SK-MEL-5 (cell line): ENCODE results near the gene KIR3DL1. TPM values are rescaled to one million over a fixed set of nuclear protein-coding genes. Genes with fewer than 3 reads are reported as not detected.
"Not testable (repeated sequence)": the region's sequence is repeated elsewhere in the genome, so short reads cannot be mapped to it uniquely, and the experiment has no call there.

Source experiments
- DNase-seq: peaks from one replicate; pipeline ENCODE4 v3.0.0-alpha.2; 2016; ENCODE audit warnings: low read depth, low spot score
- in situ Hi-C: cut with HindIII; loops from 2 replicates; pipeline ENCODE4 v1.10.0; 2016; ENCODE audit warnings: low sequenced_read_pairs, high pct_unique_total_duplicates, low pct_unique_long_range_greater_than_20kb
- total RNA-seq: library from RNA; depleted of rRNA; stranded (reverse); fragments of >200 nt; shearing (Covaris generic); gene quantifications from 2 replicates; pipeline ENCODE4 v1.2.3, GENCODE V29; 2014

The KIR3DL1 gene
- total RNA-seq, 1 experiment from 2014 or later, result not detected

- DNase-seq, result no peak
- in situ Hi-C loops, result no loop called here
Measured at GRCh38 chr19:54804101-54804500, 12.2 kb upstream of the KIR3DL1 start.

DNA sequence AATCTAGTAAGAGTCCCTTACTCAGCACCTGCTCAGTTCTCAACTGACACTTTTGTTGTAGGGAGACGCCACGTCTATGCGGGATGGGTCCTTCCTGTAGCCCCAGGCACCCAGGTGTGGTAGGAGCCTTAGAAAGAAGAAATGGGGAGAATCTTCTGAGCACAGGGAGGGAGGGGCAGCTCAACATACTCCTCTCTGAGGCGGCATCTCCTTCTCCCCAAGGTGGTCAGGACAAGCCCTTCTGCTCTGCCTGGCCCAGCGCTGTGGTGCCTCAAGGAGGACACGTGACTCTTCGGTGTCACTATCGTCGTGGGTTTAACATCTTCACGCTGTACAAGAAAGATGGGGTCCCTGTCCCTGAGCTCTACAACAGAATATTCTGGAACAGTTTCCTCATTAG lies 11.7 kb upstream of the KIR3DL1 start:
- in situ Hi-C loops, result no loop called here
- DNase-seq, result no peak

GRCh38 chr19:54805665-54806515 lies 10.4 kb upstream of the KIR3DL1 start:
- in situ Hi-C loops, result no loop called here
- DNase-seq, result no peak

- in situ Hi-C loops, result no loop called here
- DNase-seq, result no peak
Measured at GRCh38 chr19:54806516-54806838, 9.8 kb upstream of the KIR3DL1 start.

GRCh38 chr19:54814571-54814970 lies 1.7 kb upstream of the KIR3DL1 start:
- DNase-seq, in situ Hi-C loops: not testable (repeated sequence)

- in situ Hi-C loops, result no loop called here
- DNase-seq, result no peak
Measured at GRCh38 chr19:54817670-54818536, 1.6 kb downstream of the KIR3DL1 start.

GRCh38 chr19:54824416-54824815 lies 8.1 kb downstream of the KIR3DL1 start:
- DNase-seq, in situ Hi-C loops: not testable (repeated sequence)

GRCh38 chr19:54825326-54825725 lies 9.1 kb downstream of the KIR3DL1 start:
- DNase-seq, in situ Hi-C loops: not testable (repeated sequence)

GRCh38 chr19:54828064-54828463 lies 11.8 kb downstream of the KIR3DL1 start:
- in situ Hi-C loops, DNase-seq: not testable (repeated sequence)

DNA sequence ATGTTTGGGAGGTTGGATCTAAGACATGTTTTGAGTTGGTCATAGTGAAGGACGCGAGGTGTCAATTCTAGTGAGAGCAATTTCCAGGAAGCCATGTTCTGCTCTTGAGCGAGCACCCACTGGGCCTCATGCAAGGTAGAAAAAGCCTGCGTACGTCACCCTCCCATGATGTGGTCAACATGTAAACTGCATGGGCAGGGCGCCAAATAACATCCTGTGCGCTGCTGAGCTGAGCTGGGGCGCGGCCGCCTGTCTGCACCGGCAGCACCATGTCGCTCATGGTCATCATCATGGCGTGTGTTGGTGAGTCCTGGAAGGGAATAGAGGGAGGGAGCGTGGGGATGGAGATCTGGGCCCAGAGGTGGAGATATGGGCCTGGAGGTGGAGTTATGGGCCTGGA lies 16.2 kb downstream of the KIR3DL1 start, which contains the start of gene KIR2DS4:
TSS of gene KIR2DS4 (plus strand) at position 181 of the 400 bp plus-strand sequence.
- in situ Hi-C loops, DNase-seq: not testable (repeated sequence)

DNA sequence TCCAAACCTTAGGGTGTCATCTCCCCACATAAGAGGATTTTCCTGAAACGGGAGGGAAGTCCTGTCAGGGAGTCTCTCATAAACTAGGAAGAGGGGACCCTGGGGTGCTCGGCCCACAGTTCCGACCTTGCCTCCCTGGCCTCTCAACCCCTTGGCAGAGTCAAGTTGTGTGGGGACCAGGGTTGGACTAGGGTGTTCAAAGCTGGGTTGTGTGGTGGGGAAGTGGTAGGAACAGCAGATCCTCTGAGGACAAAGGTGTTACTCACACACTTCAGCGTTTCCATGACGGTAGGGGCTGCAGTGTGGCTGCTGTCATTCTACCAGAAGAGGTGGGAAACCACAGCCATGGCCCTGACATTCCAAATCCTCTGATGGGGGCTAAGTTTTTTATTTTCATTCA lies 18.9 kb downstream of the KIR3DL1 start:
- DNase-seq, in situ Hi-C loops: not testable (repeated sequence)

DNA sequence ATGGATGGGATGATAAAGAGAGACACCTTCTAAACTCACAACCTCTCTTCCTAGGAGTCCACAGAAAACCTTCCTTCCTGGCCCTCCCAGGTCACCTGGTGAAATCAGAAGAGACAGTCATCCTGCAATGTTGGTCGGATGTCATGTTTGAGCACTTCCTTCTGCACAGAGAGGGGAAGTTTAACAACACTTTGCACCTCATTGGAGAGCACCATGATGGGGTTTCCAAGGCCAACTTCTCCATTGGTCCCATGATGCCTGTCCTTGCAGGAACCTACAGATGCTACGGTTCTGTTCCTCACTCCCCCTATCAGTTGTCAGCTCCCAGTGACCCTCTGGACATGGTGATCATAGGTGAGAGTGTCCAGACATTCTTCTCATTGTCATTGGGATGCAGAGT lies 21.3 kb downstream of the KIR3DL1 start:
- in situ Hi-C loops, DNase-seq: not testable (repeated sequence)

- not testable (repeated sequence) for DNase-seq
Measured at GRCh38 chr19:54843171-54843570, 26.9 kb downstream of the KIR3DL1 start.

DNA sequence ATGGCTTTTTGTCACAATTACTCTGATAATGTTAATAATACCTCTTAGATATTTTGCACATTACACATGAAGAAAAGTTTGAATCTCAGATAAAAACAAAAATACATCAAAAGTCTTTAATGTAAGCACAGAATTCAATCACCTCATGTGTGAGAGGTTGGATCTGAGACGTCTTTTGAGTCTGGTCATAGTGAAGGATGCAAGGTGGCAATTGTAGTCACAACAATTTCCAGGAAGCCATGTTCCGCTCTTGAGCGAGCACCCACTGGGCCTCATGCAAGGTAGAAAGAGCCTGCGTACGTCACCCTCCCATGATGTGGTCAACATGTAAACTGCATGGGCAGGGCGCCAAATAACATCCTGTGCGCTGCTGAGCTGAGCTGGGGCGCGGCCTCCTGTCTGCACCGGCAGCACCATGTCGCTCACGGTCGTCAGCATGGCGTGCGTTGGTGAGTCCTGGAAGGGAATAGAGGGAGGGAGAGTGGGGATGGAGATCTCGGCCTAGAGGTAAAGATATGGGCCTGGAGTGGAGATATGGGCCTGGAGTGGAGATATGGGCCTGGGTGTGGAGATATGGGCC lies 33.9 kb downstream of the KIR3DL1 start, which contains the start of gene KIR3DL2:
TSS of gene KIR3DL2 (plus strand) at position 383 of the 580 bp plus-strand sequence. CDS start at position 416, 33 bp downstream.
- DNase-seq, in situ Hi-C loops: not testable (repeated sequence)

More at GRCh38 chr19:54843171-54843570, 26.9 kb downstream of the KIR3DL1 start:
- in situ Hi-C loops, result not testable (repeated sequence)

- in situ Hi-C loops, result no loop called here
- no peak for DNase-seq
Measured at GRCh38 chr19:54850930-54851329, 34.7 kb downstream of the KIR3DL1 start.

DNA sequence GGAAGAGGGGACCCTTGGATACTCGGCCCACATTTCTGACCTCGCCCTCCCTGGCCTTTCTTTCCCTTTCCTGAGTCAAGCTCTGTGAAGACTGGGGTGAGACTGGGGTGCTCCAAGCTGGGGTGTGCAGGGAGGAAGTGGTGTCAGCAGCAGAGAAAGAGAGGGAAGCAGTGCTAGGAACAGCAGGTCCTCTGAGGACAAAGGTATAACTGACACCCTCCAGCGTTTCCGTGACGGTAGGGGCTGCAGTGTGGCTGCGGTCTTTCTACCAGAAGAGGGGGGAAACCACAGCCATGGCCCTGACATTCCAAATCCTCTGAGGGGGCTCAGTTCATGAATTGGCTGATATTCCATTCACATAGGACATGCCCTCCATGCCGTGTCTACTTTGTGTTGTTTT lies 35.1 kb downstream of the KIR3DL1 start:
- no peak for DNase-seq
- in situ Hi-C loops, result no loop called here

DNA sequence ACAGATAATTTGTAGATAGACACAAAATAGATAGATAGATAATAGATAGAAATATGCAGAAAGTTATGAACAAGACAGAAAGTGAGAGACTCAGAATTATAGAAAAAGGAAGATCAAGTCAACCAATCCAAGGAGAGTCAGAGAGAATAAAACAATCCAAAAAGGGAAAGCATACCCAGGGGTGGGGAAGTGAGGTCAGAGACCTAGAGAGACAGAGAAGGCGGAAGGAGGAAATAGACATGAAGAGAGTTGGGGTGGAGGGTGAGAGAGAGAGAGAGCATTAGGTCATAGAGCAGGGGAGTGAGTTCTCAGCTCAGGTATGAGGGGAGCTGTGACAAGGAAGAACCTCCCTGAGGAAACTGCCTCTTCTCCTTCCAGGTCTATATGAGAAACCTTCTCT lies 39.0 kb downstream of the KIR3DL1 start:
- DNase-seq, in situ Hi-C loops: not testable (repeated sequence)

DNA sequence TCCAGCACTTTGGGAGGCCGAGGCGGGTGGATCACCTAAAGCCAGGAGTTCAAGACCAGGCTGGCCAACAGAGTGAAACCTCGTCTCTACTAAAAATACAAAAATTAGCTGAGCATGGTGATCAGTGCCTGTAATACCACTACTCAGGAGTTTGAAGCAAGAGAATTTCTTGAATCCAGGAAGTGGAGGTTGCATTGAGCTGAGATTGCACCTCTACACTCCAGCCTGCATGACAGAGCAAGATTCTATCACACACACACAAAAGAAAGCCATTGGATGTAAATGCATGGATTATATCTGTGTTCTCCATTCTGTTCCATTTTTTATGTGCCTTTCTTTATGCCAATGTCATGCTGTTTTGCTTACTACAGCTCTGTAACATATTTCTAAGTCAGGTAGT lies 42.2 kb downstream of the KIR3DL1 start:
- in situ Hi-C loops, DNase-seq: not testable (repeated sequence)
